Measurements from ENCODE around the gene PPP2R5C.

- TF ChIP-seq TAF1 (IDR thresholded peaks at IDR 0.05; ENCODE audit: low read depth, low read length) (no peak), POLR2A (IDR thresholded peaks at IDR 0.05; ENCODE audit: low read depth, low read length) (no peak), POLR2AphosphoS5 (IDR thresholded peaks at IDR 0.05; ENCODE audit: low read depth, low read length) (0 out of 2 replicates have a peak, but pooled peaks have one; percentile 25), PAX5 (IDR thresholded peaks at IDR 0.05; ENCODE audit: insufficient read depth, low read length, severe bottlenecking) (no peak), SPI1 (IDR thresholded peaks at IDR 0.05; ENCODE audit: low read depth, low read length) (no peak)
Measured at GRCh38 chr14:101827286-101827685, 65.8 kb downstream of the PPP2R5C start.
